T-cell (primary cell): Measurements from ENCODE around the gene PARG. TPM values are rescaled to one million over a fixed set of nuclear protein-coding genes. Genes with fewer than 3 reads are reported as not detected.
"Not testable (repeated sequence)": the region's sequence is repeated elsewhere in the genome, so short reads cannot be mapped to it uniquely, and the experiment has no call there.

Experiments
- ATAC-seq, 4 experiments: fragments of 200-7000 bp in 3 of 4; fragments of 150-1000 bp in 1 of 4; cut with Tn5 transposase; replicated peaks in 1 of 4; 1 replicate in 3 of 4; 2 replicates in 1 of 4; pipeline ENCODE4 v1.10.0; 2021; ENCODE audit warnings: moderate library complexity in 3 of 4, mild to moderate bottlenecking in 2 of 4, moderate number of reproducible peaks in 1 of 4
- CTCF ChIA-PET, 2 donors: fragments of 300-600 bp; sonication (Branson Sonifier 250); formaldehyde crosslinking; loops; one replicate each; lab custom pipeline; 2022; ENCODE audit warnings: antibody characterized with exemption in 2 of 2; lab: Charles Lee
- POLR2A ChIA-PET, 2 donors: fragments of 300-600 bp; sonication (Branson Sonifier 250); formaldehyde crosslinking; loops; one replicate each; lab custom pipeline; 2022; ENCODE audit warnings: antibody characterized with exemption in 2 of 2; lab: Charles Lee
- DNase-seq, 35 experiments: peaks; one replicate each; pipeline versions ENCODE4 v3.0.0 to v3.0.0-alpha.2; 2013 to 2023
- H3K27ac ChIP-seq: one replicate; pipeline ENCODE4 v1.5.1; 2013; ENCODE audit warnings: low read length
- H3K27me3 ChIP-seq, 2 experiments: replicated peaks in 1 of 2; 1 replicate in 1 of 2; 2 replicates in 1 of 2; pipeline versions ENCODE4 v1.6.1 to v1.7.0; 2013; ENCODE audit warnings: low read length in 1 of 2, mixed read lengths in 1 of 2; ENCODE audit not compliant: control insufficient read depth in 2 of 2, insufficient read depth in 2 of 2; ENCODE audit errors: extremely low read depth in 1 of 2
- H3K36me3 ChIP-seq, 2 donors: 1 replicate in 1 of 2; 2 replicates in 1 of 2; pipeline versions ENCODE4 v1.6.1 to v1.7.0; 2013; ENCODE audit warnings: low read length in 1 of 2; ENCODE audit not compliant: control insufficient read depth in 2 of 2, insufficient read depth in 1 of 2; ENCODE audit errors: extremely low read depth in 1 of 2
- H3K4me1 ChIP-seq, 2 experiments: 1 replicate in 1 of 2; 2 replicates in 1 of 2; pipeline versions ENCODE4 v1.6.1 to v1.7.0; 2013; ENCODE audit warnings: low read length in 2 of 2, mixed read lengths in 1 of 2; ENCODE audit not compliant: insufficient read depth in 2 of 2, control insufficient read depth in 1 of 2; ENCODE audit errors: extremely low read depth in 1 of 2
- H3K4me3 ChIP-seq, 2 donors: 1 replicate in 1 of 2; 2 replicates in 1 of 2; pipeline versions ENCODE4 v1.5.1 to v1.7.0; 2013; ENCODE audit warnings: mild to moderate bottlenecking in 2 of 2, low read length in 1 of 2, moderate library complexity in 1 of 2; ENCODE audit not compliant: control insufficient read depth in 1 of 2; ENCODE audit errors: extremely low read depth in 1 of 2
- H3K9me3 ChIP-seq: 2 replicates; pipeline ENCODE4 v1.7.0; 2013
- H3K27ac Mint-ChIP-seq, 2 donors: one replicate each; pipeline ENCODE4 v1.8.0; 2020 to 2021; ENCODE audit warnings: mild to moderate bottlenecking in 2 of 2, mixed read lengths in 2 of 2
- H3K27me3 Mint-ChIP-seq, 2 donors: one replicate each; pipeline ENCODE4 v1.8.0; 2021 to 2022; ENCODE audit warnings: mixed read lengths in 2 of 2
- H3K36me3 Mint-ChIP-seq: one replicate; pipeline ENCODE4 v1.8.0; 2021; ENCODE audit warnings: mixed read lengths
- H3K4me1 Mint-ChIP-seq, 3 donors: one replicate each; pipeline ENCODE4 v1.8.0; 2020 to 2022; ENCODE audit warnings: mixed read lengths in 3 of 3, mild to moderate bottlenecking in 1 of 3
- H3K4me3 Mint-ChIP-seq, 3 donors: one replicate each; pipeline ENCODE4 v1.8.0; 2020 to 2022; ENCODE audit warnings: mild to moderate bottlenecking in 3 of 3, mixed read lengths in 3 of 3, moderate library complexity in 3 of 3
- H3K9me3 Mint-ChIP-seq, 3 donors: one replicate each; pipeline ENCODE4 v1.8.0; 2020 to 2022; ENCODE audit warnings: mixed read lengths in 3 of 3
- WGBS: methylation state at CpG from one replicate; pipeline ENCODE4 v1.1.5; 2013; ENCODE audit warnings: missing lambda C conversion rate; ENCODE audit not compliant: insufficient coverage; 5-methylcytosine and 5-hydroxymethylcytosine counted together
- total RNA-seq, 35 experiments: library from RNA in 6 of 35; stranded (reverse) in 6 of 35; fragments of 120-200 nt in 1 of 35; gene quantifications; one replicate each; pipeline versions ENCODE4 v1.2.1 to v1.2.4 and lab custom pipeline; 2013 to 2026

PARG gene
- total RNA-seq, 5 donors from 2014 or later (not counting 1 experiment from before 2014, with no cell fraction given): 30.2 to 34.8 (median 32.8) TPM

DNA sequence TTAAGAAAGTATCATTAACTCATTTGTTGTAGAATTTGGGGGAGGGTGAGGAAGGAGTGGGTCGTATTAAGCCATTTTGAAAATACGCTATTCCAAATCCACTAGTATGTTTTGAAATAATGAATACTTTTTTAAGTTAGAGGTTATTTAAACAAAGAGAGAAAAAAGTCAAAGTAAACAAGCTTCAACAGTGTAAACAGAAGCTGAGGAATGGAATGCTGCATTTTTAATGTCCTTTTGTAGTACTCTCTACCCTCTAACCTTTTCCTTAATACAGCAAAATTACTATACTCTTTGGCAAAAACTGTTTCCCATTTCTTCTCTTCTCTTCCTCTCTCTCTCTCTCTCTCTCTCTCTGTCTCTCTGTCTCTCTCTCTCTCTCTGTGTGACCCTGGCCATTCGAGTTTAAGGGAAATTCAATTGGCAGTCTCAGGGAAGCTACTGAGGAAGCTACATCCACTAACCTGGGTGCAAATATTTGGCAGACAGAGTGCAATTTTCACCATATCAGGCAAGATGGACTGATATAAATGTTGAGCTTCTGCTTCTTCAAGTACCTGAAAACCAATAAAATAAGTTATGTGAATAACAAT, 57.0 kb downstream of the PARG start:
- H3K4me1 Mint-ChIP-seq, ATAC-seq, H3K36me3 ChIP-seq, H3K4me3 ChIP-seq, H3K27me3 ChIP-seq, CTCF ChIA-PET, H3K9me3 ChIP-seq, H3K27ac ChIP-seq, DNase-seq, H3K27ac Mint-ChIP-seq, H3K4me1 ChIP-seq, POLR2A ChIA-PET, H3K4me3 Mint-ChIP-seq, H3K27me3 Mint-ChIP-seq, H3K9me3 Mint-ChIP-seq: not testable (repeated sequence)
- peaks cover 22% of the 10 kb centered on the region for H3K36me3 Mint-ChIP-seq
- no CpG with 5 or more reads among the region's 3 CpGs for whole genome bisulfite sequencing

DNA sequence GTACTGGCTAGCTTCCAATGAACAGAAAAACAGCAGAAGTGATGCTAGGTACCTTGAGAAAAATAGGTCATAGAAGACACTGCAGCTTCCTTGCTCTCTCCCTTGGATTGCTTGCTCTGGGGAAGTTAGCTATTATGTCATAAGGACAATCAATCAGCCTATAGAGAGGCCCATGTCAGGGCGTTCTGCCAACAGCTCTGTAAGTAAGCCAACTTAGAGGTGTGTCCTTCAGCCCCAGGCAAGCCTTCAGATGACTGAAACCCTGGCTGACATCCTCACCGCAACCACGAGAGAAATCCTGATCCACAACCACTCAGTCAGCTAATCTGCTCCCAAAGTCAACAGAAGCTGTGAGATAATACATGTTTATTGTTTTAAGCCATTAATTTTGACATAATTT, 58.0 kb downstream of the PARG start:
- H3K4me3 Mint-ChIP-seq, POLR2A ChIA-PET, H3K27me3 ChIP-seq, H3K9me3 ChIP-seq, CTCF ChIA-PET, H3K9me3 Mint-ChIP-seq, H3K4me3 ChIP-seq, H3K4me1 Mint-ChIP-seq, H3K27ac Mint-ChIP-seq, DNase-seq, H3K27ac ChIP-seq, H3K27me3 Mint-ChIP-seq, ATAC-seq, H3K36me3 ChIP-seq, H3K4me1 ChIP-seq: not testable (repeated sequence)
- WGBS: no CpG with 5 or more reads among the region's 3 CpGs
- H3K36me3 Mint-ChIP-seq: peaks cover 19% of the 10 kb centered on the region

DNA sequence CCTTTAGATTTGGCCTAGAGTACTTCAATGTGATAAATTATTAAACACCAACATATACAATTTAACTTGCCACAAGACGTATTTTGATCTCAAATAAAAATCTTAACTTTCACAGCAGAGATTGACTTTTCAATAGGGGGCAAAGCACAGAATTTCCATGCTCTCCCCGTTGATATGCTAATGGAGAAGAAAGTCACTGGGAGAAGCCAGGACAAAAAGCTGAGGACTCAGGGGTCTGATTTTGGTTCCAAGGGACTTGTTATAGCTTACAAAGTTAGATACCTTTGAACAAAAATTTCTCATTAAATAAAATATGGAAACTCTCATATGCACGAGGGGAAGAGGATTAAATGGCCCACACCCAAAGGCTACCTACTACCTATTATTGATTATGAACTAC, 59.5 kb downstream of the PARG start:
- H3K4me1 Mint-ChIP-seq, H3K27ac ChIP-seq, H3K4me3 ChIP-seq, ATAC-seq, DNase-seq, POLR2A ChIA-PET, H3K9me3 Mint-ChIP-seq, H3K27me3 Mint-ChIP-seq, H3K27me3 ChIP-seq, H3K9me3 ChIP-seq, CTCF ChIA-PET, H3K4me1 ChIP-seq, H3K36me3 ChIP-seq, H3K27ac Mint-ChIP-seq, H3K4me3 Mint-ChIP-seq: not testable (repeated sequence)
- no CpG with 5 or more reads among the region's 3 CpGs for WGBS
- H3K36me3 Mint-ChIP-seq: peaks cover 19% of the 10 kb centered on the region

DNA sequence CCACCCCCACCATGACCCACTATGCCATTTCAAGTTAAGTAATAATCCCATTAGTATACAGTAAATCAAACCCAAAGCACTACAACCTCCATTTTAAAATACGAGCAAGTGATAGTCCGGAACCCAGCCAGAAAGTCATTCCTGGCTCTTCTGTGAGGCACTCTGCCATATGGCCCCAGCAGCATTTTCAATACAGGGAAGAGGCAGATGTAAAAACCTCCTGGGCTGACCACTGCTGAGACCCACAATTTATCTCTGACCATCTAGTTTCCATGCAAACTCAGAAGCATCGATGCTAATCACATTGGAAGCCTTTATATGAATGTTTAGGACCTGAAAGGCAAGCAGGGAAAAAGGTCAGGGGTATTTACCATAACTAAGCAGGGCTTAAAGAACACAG, 69.1 kb downstream of the PARG start:
- H3K9me3 ChIP-seq, ATAC-seq, H3K4me3 Mint-ChIP-seq, H3K27me3 Mint-ChIP-seq, POLR2A ChIA-PET, H3K27ac ChIP-seq, H3K36me3 ChIP-seq, H3K4me1 Mint-ChIP-seq, H3K27ac Mint-ChIP-seq, H3K4me1 ChIP-seq, H3K9me3 Mint-ChIP-seq, H3K36me3 Mint-ChIP-seq, H3K4me3 ChIP-seq, CTCF ChIA-PET, H3K27me3 ChIP-seq, DNase-seq: not testable (repeated sequence)
- WGBS: no CpG with 5 or more reads among the region's 3 CpGs

DNA sequence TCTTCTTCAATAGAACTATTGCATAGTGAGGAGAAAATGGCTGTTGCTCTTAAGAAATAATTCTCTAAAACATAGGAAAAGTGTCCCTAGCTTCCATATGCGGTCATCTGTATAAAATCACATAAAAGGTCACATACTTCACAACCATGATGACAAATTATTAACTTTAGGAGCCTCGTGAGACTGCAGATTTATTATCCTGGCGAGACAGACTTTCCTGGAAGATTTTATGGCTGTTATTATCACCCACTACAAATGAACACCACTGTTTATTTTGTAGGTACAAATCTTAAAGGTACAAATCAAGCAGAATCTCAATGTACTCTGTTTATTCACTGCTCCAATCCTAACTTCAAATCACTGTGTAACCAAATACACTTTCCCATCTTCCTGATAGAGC, 70.4 kb downstream of the PARG start:
- CTCF ChIA-PET, H3K4me3 ChIP-seq, ATAC-seq, H3K27ac Mint-ChIP-seq, H3K4me3 Mint-ChIP-seq, H3K9me3 ChIP-seq, H3K4me1 ChIP-seq, H3K9me3 Mint-ChIP-seq, H3K27me3 Mint-ChIP-seq, H3K27me3 ChIP-seq, DNase-seq, POLR2A ChIA-PET, H3K36me3 ChIP-seq, H3K4me1 Mint-ChIP-seq, H3K36me3 Mint-ChIP-seq, H3K27ac ChIP-seq: not testable (repeated sequence)
- no CpG with 5 or more reads among the region's 3 CpGs for WGBS

DNA sequence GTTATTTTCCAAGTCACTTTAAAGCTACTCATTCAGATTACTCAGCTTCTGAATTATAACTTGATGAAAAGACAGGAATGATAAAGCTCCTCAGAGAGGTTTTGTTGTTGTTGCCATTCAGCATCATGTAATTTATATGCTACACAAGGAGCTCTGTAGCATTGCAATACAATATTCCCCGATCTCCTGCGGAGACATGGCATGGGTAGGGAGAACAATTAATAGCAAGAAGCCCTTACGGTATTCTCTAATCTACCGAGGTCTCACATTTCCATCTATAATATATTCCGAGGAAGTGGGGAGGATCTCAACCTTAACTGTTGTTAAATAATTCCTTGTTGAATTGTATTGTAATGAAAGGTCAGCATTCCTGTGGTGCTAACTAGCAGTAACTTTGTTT, 81.9 kb downstream of the PARG start:
- H3K36me3 ChIP-seq, ATAC-seq, H3K4me3 ChIP-seq, H3K27me3 Mint-ChIP-seq, H3K4me1 Mint-ChIP-seq, CTCF ChIA-PET, H3K4me1 ChIP-seq, H3K36me3 Mint-ChIP-seq, DNase-seq, POLR2A ChIA-PET, H3K27me3 ChIP-seq, H3K9me3 ChIP-seq, H3K27ac ChIP-seq, H3K27ac Mint-ChIP-seq, H3K9me3 Mint-ChIP-seq, H3K4me3 Mint-ChIP-seq: not testable (repeated sequence)
- no CpG with 5 or more reads among the region's 5 CpGs for WGBS

DNA sequence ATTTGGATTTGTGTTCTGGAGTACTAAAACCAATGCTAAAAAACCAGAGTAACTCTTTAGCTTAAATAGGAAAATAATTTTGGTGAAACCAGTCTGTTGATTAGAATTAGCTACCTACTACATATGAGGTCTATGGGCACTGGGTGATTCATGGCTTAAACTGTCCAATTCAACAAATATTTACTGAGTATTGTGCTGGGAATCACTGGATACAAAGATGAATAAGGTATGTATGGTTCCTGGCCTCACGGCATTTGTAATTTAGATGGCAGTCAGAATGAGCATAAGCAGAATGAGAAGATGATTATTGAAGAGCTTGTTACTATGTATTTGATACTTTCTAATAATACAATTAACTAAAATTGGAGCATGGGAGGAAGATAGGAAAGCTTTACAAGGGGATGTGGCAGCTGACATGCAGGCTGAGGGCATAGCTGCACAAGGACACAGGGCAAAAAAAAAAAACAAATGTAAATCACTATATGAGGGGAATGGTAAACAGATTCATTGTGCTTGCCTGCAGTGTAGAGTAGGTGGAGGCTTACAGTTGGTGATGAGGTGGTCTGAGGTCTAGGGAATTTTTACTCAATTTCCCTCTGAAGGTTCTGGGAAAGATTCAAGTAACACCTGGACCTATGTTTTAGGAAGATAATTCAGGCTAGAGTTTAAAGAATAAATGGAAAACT, 83.0 kb downstream of the PARG start:
- CTCF ChIA-PET, ATAC-seq, H3K27me3 Mint-ChIP-seq: not testable (repeated sequence)

More for the DNA sequence above, 83.0 kb downstream of the PARG start:
- POLR2A ChIA-PET, H3K4me1 ChIP-seq, H3K36me3 ChIP-seq, H3K4me3 Mint-ChIP-seq, H3K9me3 Mint-ChIP-seq, H3K4me3 ChIP-seq, H3K36me3 Mint-ChIP-seq, H3K27me3 ChIP-seq, DNase-seq, H3K4me1 Mint-ChIP-seq, H3K9me3 ChIP-seq, H3K27ac Mint-ChIP-seq, H3K27ac ChIP-seq: not testable (repeated sequence)
- no CpG with 5 or more reads among the region's 1 CpG for WGBS
